Endothelial cell of umbilical vein (primary cell): ENCODE results near the gene NUDT6. TPM values are rescaled to one million over a fixed set of nuclear protein-coding genes. Genes with fewer than 3 reads are reported as not detected.

Experiments used
- BruUV-seq: library from RNA; stranded (reverse); fragments of 400-500 nt; replicated peaks from 2 replicates; lab custom pipeline; 2021; lab: Mats Ljungman, UMichigan
- CTCF ChIA-PET: fragments of 300-600, 350-600 bp; sonication (Branson Sonifier 250); formaldehyde crosslinking; loops from one replicate; lab custom pipeline; 2021; ENCODE audit warnings: antibody characterized with exemption, inconsistent platforms; lab: Charles Lee
- POLR2A ChIA-PET: fragments of 300-600, 350-600 bp; sonication (Branson Sonifier 250); formaldehyde crosslinking; loops from one replicate; lab custom pipeline; 2021; ENCODE audit warnings: antibody characterized with exemption, inconsistent platforms; lab: Charles Lee
- DNase-seq: peaks from one replicate; pipeline ENCODE4 v3.0.0-alpha.2; 2011; ENCODE audit warnings: low read depth, low spot score
- FAIRE-seq: peaks from 2 replicates; lab custom pipeline; 2011; peaks lifted over from hg19 to GRCh38; lab: Jason Lieb, UNC
- H2AFZ ChIP-seq: 2 replicates; pipeline ENCODE4 v1.6.0; 2012; ENCODE audit warnings: low read depth, low read length, control low read depth, inconsistent platforms
- H3K27ac ChIP-seq: 2 replicates; pipeline ENCODE4 v1.5.1; 2011; ENCODE audit warnings: low read depth, mild to moderate bottlenecking, control low read depth, low read length, moderate library complexity; ENCODE audit not compliant: insufficient read depth
- H3K27me3 ChIP-seq, 2 experiments: 2 replicates each; pipeline versions ENCODE4 v1.6.0 to v1.6.1; 2011; ENCODE audit warnings: low read length in 2 of 2, mixed read lengths in 1 of 2; ENCODE audit not compliant: control insufficient read depth in 2 of 2, insufficient read depth in 2 of 2
- H3K36me3 ChIP-seq, 2 experiments: 2 replicates in 1 of 2; 3 replicates in 1 of 2; pipeline ENCODE4 v1.5.1; 2011; ENCODE audit warnings: low read length in 2 of 2, mild to moderate bottlenecking in 1 of 2, moderate library complexity in 1 of 2; ENCODE audit not compliant: control insufficient read depth in 2 of 2, insufficient read depth in 2 of 2; ENCODE audit errors: extremely low read depth in 1 of 2
- H3K4me1 ChIP-seq: 3 replicates; pipeline ENCODE4 v1.5.1; 2011; ENCODE audit warnings: mild to moderate bottlenecking, low read length; ENCODE audit not compliant: control insufficient read depth, insufficient read depth; ENCODE audit errors: extremely low read depth
- H3K4me2 ChIP-seq: 2 replicates; pipeline ENCODE4 v1.6.1; 2011; ENCODE audit warnings: low read length, control low read depth, mixed read lengths; ENCODE audit not compliant: insufficient read depth
- H3K4me3 ChIP-seq, 3 experiments: fragments of 200-600 bp in 1 of 3; sonication (generic), shearing (Covaris generic) in 1 of 3; replicated peaks in 1 of 3; 2 replicates each; pipeline ENCODE4 v1.5.1; 2011 to 2016; ENCODE audit warnings: control low read depth in 3 of 3, low read length in 3 of 3, mild to moderate bottlenecking in 2 of 3, inconsistent platforms in 1 of 3, low read depth in 1 of 3, moderate library complexity in 1 of 3; ENCODE audit not compliant: insufficient read depth in 1 of 3
- H3K79me2 ChIP-seq: 2 replicates; pipeline ENCODE4 v1.6.0; 2012; ENCODE audit warnings: low read length, inconsistent platforms; ENCODE audit not compliant: control insufficient read depth, insufficient read depth
- H3K9ac ChIP-seq: replicated peaks from 2 replicates; pipeline ENCODE3; 2011; ENCODE audit warnings: low read length, control low read depth; ENCODE audit not compliant: insufficient read depth; ENCODE audit errors: extremely low read depth
- H3K9me1 ChIP-seq: replicated peaks from 3 replicates; pipeline ENCODE4 v1.6.0; 2011; ENCODE audit warnings: mild to moderate bottlenecking, low read length; ENCODE audit not compliant: control insufficient read depth, insufficient read depth; ENCODE audit errors: extremely low read depth
- H3K9me3 ChIP-seq: replicated peaks from 2 replicates; pipeline ENCODE4 v1.5.1; 2012; ENCODE audit warnings: low read length, inconsistent platforms; ENCODE audit not compliant: control insufficient read depth, insufficient read depth
- H4K20me1 ChIP-seq: replicated peaks from 2 replicates; pipeline ENCODE3; 2011; ENCODE audit warnings: mild to moderate bottlenecking, low read length; ENCODE audit not compliant: control insufficient read depth, insufficient read depth; ENCODE audit errors: extremely low read depth
- EZH2 ChIP-seq: IDR thresholded peaks from 2 replicates; pipeline ENCODE4 v1.6.1; 2012; ENCODE audit warnings: borderline replicate concordance, low read depth, mild to moderate bottlenecking, moderate library complexity, low read length, inconsistent platforms; ENCODE audit not compliant: severe bottlenecking
- FOS ChIP-seq: IDR thresholded peaks from 2 replicates; pipeline ENCODE4 v1.6.1; 2011; ENCODE audit warnings: mild to moderate bottlenecking, low read length, moderate library complexity, borderline replicate concordance; ENCODE audit not compliant: insufficient read depth
- GATA2 ChIP-seq: IDR thresholded peaks from 2 replicates; pipeline ENCODE4 v1.7.0; 2011; ENCODE audit warnings: low read depth, mild to moderate bottlenecking, moderate library complexity, mixed read lengths, low read length; ENCODE audit not compliant: insufficient read length, insufficient read depth
- JUN ChIP-seq: IDR thresholded peaks from 2 replicates; pipeline ENCODE4 v1.6.1; 2011; ENCODE audit warnings: borderline replicate concordance, low read depth; ENCODE audit not compliant: insufficient read length, insufficient read depth
- MYC ChIP-seq: IDR thresholded peaks from one replicate; pipeline ENCODE4 v1.6.1; 2011; ENCODE audit warnings: mild to moderate bottlenecking, low read depth, low read length
- POLR2A ChIP-seq: IDR thresholded peaks from 2 replicates; pipeline ENCODE4 v1.6.1; 2012; ENCODE audit warnings: low read depth, mild to moderate bottlenecking, control low read depth, low read length
- POLR2AphosphoS5 ChIP-seq: IDR thresholded peaks from 2 replicates; pipeline ENCODE4 v1.6.1; 2012; ENCODE audit warnings: low read depth, mild to moderate bottlenecking, control low read depth, low read length, moderate library complexity; ENCODE audit not compliant: insufficient read depth
- dilution Hi-C: fragments of 300-500 bp; cut with MboI; formaldehyde crosslinking; loops from one replicate; pipeline ENCODE4 v1.15.0; 2019; ENCODE audit warnings: low sequenced_read_pairs; ENCODE audit not compliant: extremely low pct_ligation_motif_present
- intact Hi-C: fragments of 100-400 bp; cut with micrococcal nuclease; formaldehyde crosslinking; loops from one replicate; pipeline ENCODE4 v1.10.0; 2022
- polyA plus RNA-seq, 4 experiments: library from polyadenylated mRNA; depleted of rRNA in 3 of 4; stranded (reverse) in 3 of 4; unstranded in 1 of 4; fragments of >200 nt; gene quantifications; 2 replicates each; pipeline versions ENCODE4 v1.2.1 to v1.2.3, GENCODE V29; 2011 to 2012; ENCODE audit warnings: missing spikeins in 1 of 4
- total RNA-seq: library from RNA; stranded (reverse); gene quantifications from 2 replicates; pipeline ENCODE4 v1.2.3, GENCODE V29; 2021
- TF ChIP-seq, protein P1 (sequence below): IDR thresholded peaks from 2 replicates; pipeline ENCODE4 v1.6.1; 2011; ENCODE audit not compliant: insufficient read depth, insufficient read length
- TF ChIP-seq, protein P2 (sequence below), 2 donors: IDR thresholded peaks; 1 replicate in 1 of 2; 2 replicates in 1 of 2; pipeline ENCODE4 v1.5.1; 2011; ENCODE audit warnings: low read length in 2 of 2, mild to moderate bottlenecking in 2 of 2, moderate library complexity in 2 of 2, control low read depth in 1 of 2, inconsistent platforms in 1 of 2, low read depth in 1 of 2; ENCODE audit not compliant: insufficient read depth in 1 of 2; ENCODE audit errors: extremely low read depth in 1 of 2

The NUDT6 gene
- total and polyA plus RNA-seq, 2 donors (not counting 3 experiments of a cell fraction or from before 2014, with no cell fraction given), result 5.1 to 5.4 TPM

DNA sequence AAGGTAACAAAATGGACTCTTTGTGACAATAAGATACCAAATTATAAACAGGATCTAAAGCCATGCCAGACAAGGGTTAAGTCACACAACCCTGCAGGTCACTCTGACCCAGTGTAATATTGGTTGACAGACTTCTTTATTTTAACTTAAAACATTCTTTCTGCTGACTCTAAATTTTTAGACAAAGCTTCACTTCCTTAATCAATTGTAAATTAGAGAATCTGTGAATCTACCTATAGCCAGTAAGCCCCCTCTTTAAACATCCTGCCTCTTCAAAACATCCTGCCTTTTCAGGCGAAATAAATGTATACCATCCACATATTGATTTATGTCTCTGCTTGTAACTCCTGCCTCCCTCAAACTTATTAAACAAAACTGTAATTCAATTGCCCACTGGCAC, 14.2 kb downstream of the NUDT6 start:
- TF ChIP-seq, protein P1, sequence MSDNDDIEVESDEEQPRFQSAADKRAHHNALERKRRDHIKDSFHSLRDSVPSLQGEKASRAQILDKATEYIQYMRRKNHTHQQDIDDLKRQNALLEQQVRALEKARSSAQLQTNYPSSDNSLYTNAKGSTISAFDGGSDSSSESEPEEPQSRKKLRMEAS, result no peak
- TF ChIP-seq GATA2, result no peak
- no peak for TF ChIP-seq JUN
- TF ChIP-seq EZH2, result no peak
- TF ChIP-seq MYC, result no peak
- TF ChIP-seq POLR2AphosphoS5, result no peak
- TF ChIP-seq POLR2A, result no peak
- no peak for TF ChIP-seq FOS
- TF ChIP-seq, protein P2, sequence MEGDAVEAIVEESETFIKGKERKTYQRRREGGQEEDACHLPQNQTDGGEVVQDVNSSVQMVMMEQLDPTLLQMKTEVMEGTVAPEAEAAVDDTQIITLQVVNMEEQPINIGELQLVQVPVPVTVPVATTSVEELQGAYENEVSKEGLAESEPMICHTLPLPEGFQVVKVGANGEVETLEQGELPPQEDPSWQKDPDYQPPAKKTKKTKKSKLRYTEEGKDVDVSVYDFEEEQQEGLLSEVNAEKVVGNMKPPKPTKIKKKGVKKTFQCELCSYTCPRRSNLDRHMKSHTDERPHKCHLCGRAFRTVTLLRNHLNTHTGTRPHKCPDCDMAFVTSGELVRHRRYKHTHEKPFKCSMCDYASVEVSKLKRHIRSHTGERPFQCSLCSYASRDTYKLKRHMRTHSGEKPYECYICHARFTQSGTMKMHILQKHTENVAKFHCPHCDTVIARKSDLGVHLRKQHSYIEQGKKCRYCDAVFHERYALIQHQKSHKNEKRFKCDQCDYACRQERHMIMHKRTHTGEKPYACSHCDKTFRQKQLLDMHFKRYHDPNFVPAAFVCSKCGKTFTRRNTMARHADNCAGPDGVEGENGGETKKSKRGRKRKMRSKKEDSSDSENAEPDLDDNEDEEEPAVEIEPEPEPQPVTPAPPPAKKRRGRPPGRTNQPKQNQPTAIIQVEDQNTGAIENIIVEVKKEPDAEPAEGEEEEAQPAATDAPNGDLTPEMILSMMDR (IDR thresholded peaks at IDR 0.05; ENCODE audit: extremely low read depth in 1 of 2, insufficient read depth in 1 of 2, low read depth in 1 of 2, low read length in 2 of 2), result no peak
- DNase-seq, result no peak
- Histone ChIP-seq H3K9me1 (no peaks in the 10 kb centered on the region), H3K9me3 (no peaks in the 10 kb centered on the region), H3K36me3 (no peaks in the 10 kb centered on the region), H2AFZ (no peak overlapping the region), H3K4me2 (no peak overlapping the region), H3K4me1 (no peaks in the 10 kb centered on the region), H3K79me2 (no peaks in the 10 kb centered on the region), H4K20me1 (no peaks in the 10 kb centered on the region), H3K9ac (no peak overlapping the region), H3K27me3 (no peaks in the 10 kb centered on the region), H3K27ac (no peak overlapping the region), H3K4me3 (no peak overlapping the region)
- intact Hi-C loops, result no loop called here
- POLR2A ChIA-PET, result no interaction called here
- dilution Hi-C loops, result loop anchor here (25.0 kb wide), 1 partner anchor 146 kb away; no protein-coding TSS in a partner anchor
- CTCF ChIA-PET, result no interaction called here
- no peak for FAIRE-seq
- no TSS peak for BruUV-seq
